ENCODE results near the gene LRMDA. TPM values are rescaled to one million over a fixed set of nuclear protein-coding genes. Genes with fewer than 3 reads are reported as not detected.

Gene LRMDA
- total and polyA plus RNA-seq, 10 of the 15 experiments (the other 5 are each of a cell fraction or from before 2014, with no cell fraction given): 0.07 to 0.54 (median 0.29) TPM; not detected in 4

- no peak overlapping the region for H3K9ac ChIP-seq (ENCODE audit: control insufficient read depth, insufficient read depth, low read length)
- H3K4me1 ChIP-seq (ENCODE audit: control insufficient read depth, insufficient read depth, low read length): no peaks in the 10 kb centered on the region
- no peak for DNase-seq (ENCODE audit: low read depth, low spot score)
- H3K27ac ChIP-seq (ENCODE audit: control insufficient read depth, insufficient read depth): no peak overlapping the region
- RAD21 ChIA-PET (ENCODE audit: unreplicated experiment): no interaction called here
- TF ChIP-seq IRF4 (IDR thresholded peaks at IDR 0.05; ENCODE audit: low read depth, low read length) (no peak), SREBF2 (IDR thresholded peaks at IDR 0.05; ENCODE audit: low read length) (no peak), BRCA1 (IDR thresholded peaks at IDR 0.05; ENCODE audit: low read depth, low read length) (no peak), EP300 (IDR thresholded peaks at IDR 0.05; ENCODE audit: borderline replicate concordance in 1 of 2, control insufficient read depth in 1 of 2, low read depth in 2 of 2, low read length in 2 of 2) (no peak), ZZZ3 (IDR thresholded peaks at IDR 0.05; ENCODE audit: control insufficient read depth, insufficient read length, low read depth) (no peak), RELB (IDR thresholded peaks at IDR 0.05; ENCODE audit: low read depth) (no peak), TCF7 (IDR thresholded peaks at IDR 0.05; ENCODE audit: borderline replicate concordance) (no peak), BCL11A (IDR thresholded peaks at IDR 0.05; ENCODE audit: low read depth, low read length) (no peak), RFX5 (IDR thresholded peaks at IDR 0.05; ENCODE audit: low read depth, low read length) (no peak), PAX8 (IDR thresholded peaks at IDR 0.05) (no peak)
- H3K4me3 ChIP-seq: no peak overlapping the region
- no peaks in the 10 kb centered on the region for H3K9me3 ChIP-seq (replicated peaks; ENCODE audit: control insufficient read depth, insufficient read depth, low read length)
- H4K20me1 ChIP-seq (ENCODE audit: control insufficient read depth, insufficient read depth): no peaks in the 10 kb centered on the region
- no peak overlapping the region for H2AFZ ChIP-seq (ENCODE audit: control insufficient read depth, low read depth, low read length)
- no peak overlapping the region for H3K4me2 ChIP-seq (ENCODE audit: control insufficient read depth, insufficient read depth)
- POLR2A ChIA-PET: no interaction called here
- intact Hi-C loops (cut with micrococcal nuclease; ENCODE audit: unreplicated experiment) (no loop called here), in situ Hi-C loops (cut with MboI) (no loop called here)
- SMC1A ChIA-PET (ENCODE audit: uncharacterized antibody, unreplicated experiment): no interaction called here
- CTCF ChIA-PET: interaction anchor here (0.6 kb wide), 1 partner anchor 24 kb away, joined by 4 read pairs; no protein-coding TSS in a partner anchor
- WGBS (ENCODE audit: insufficient coverage, insufficient replicate concordance, low lambda C conversion rate, missing lambda C conversion rate): 0% methylated on average over 1 of the region's 1 CpG
- BruUV-seq (replicated peaks): no TSS peak
- FAIRE-seq: no peak
- no peaks in the 10 kb centered on the region for H3K79me2 ChIP-seq (ENCODE audit: control insufficient read depth, insufficient read depth, low read length)
- H3K36me3 ChIP-seq (ENCODE audit: control insufficient read depth in 2 of 2, insufficient read depth in 2 of 2, low read length in 1 of 2): no peaks in the 10 kb centered on the region
- ATAC-seq: no peak
- no peaks in the 10 kb centered on the region for H3K27me3 ChIP-seq (replicated peaks in 1 of 2; ENCODE audit: control insufficient read depth in 2 of 2, insufficient read depth in 2 of 2, low read length in 1 of 2)
These were observed 299.4 kb downstream of the LRMDA start for GRCh38 chr10:75730847-75731246.

Data from GM12878 (cell line).